Stimulated activated CD4-positive, alpha-beta T cell treated with anti-CD3 and anti-CD28 coated beads, Interleukin-4, amount 100 ng/mL, for 1 hour (primary cell): ENCODE results near the gene ABLIM3.

Experiments used
- DNase-seq: peaks from one replicate; pipeline ENCODE4 v3.0.0-alpha.2; 2020

Gene ABLIM3

GRCh38 chr5:149195337-149195887 is 54.1 kb downstream of the ABLIM3 start:
- DNase-seq = no peak

- no peak for DNase-seq
These were observed 54.7 kb downstream of the ABLIM3 start for GRCh38 chr5:149195962-149196361.

- DNase-seq = no peak
These were observed 56.9 kb downstream of the ABLIM3 start for GRCh38 chr5:149198148-149198547.

GRCh38 chr5:149200355-149200754 is 59.1 kb downstream of the ABLIM3 start:
- no peak for DNase-seq

GRCh38 chr5:149201121-149201637 is 59.9 kb downstream of the ABLIM3 start:
- DNase-seq = no peak

- DNase-seq = no peak
These were observed 61.7 kb downstream of the ABLIM3 start for GRCh38 chr5:149202910-149203451.

- no peak for DNase-seq
These were observed 62.7 kb downstream of the ABLIM3 start for GRCh38 chr5:149203921-149204441.

- no peak for DNase-seq
These were observed 64.6 kb downstream of the ABLIM3 start for GRCh38 chr5:149205625-149206523.

GRCh38 chr5:149206524-149207141 is 65.3 kb downstream of the ABLIM3 start:
- no peak for DNase-seq

- DNase-seq = no peak
These were observed 66.5 kb downstream of the ABLIM3 start for GRCh38 chr5:149207831-149208230.

- DNase-seq = no peak
These were observed 68.9 kb downstream of the ABLIM3 start for GRCh38 chr5:149210225-149210624.

GRCh38 chr5:149210968-149211490 is 69.7 kb downstream of the ABLIM3 start:
- no peak for DNase-seq

GRCh38 chr5:149211566-149211965 is 70.3 kb downstream of the ABLIM3 start:
- no peak for DNase-seq

GRCh38 chr5:149212198-149212951 is 71.1 kb downstream of the ABLIM3 start:
- DNase-seq = no peak

GRCh38 chr5:149213264-149213880 is 72.1 kb downstream of the ABLIM3 start:
- DNase-seq = no peak

- DNase-seq = no peak
These were observed 74.3 kb downstream of the ABLIM3 start for GRCh38 chr5:149215478-149216090.

GRCh38 chr5:149216496-149216895 is 75.2 kb downstream of the ABLIM3 start:
- no peak for DNase-seq

- DNase-seq = no peak
These were observed 76.0 kb downstream of the ABLIM3 start for GRCh38 chr5:149217096-149217802.

- DNase-seq = no peak
These were observed 76.5 kb downstream of the ABLIM3 start for GRCh38 chr5:149217803-149218155.

- no peak for DNase-seq
These were observed 78.3 kb downstream of the ABLIM3 start for GRCh38 chr5:149219584-149219983.

GRCh38 chr5:149220750-149221149 is 79.5 kb downstream of the ABLIM3 start:
- DNase-seq = no peak
